GM04504 (cell line): Measurements from ENCODE around the gene INSIG2.

ENCODE experiments used
- DNase-seq: peaks from one replicate; pipeline ENCODE4 v3.0.0-alpha.2; 2012; ENCODE audit warnings: low read depth

Gene INSIG2

DNA sequence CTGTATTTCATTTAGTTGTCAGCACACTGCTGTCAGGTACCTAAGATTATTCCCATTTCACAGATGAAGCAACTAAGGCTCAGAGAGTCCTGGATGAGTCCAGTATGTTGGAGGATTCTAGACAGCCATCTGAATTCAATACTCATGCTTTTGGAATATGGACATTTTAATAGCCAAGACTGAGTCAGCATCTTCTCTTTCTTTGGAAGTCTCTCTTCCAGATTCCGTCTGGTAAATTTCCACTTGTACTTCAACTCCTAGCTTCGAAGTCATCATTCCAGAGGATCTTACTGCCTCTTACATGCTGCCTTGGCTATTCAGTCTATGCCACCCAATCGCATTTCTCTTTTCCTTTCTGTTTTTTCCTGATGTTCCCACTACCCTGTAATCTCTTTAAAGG lies 40.6 kb downstream of the INSIG2 start:
- no peak for DNase-seq

DNA sequence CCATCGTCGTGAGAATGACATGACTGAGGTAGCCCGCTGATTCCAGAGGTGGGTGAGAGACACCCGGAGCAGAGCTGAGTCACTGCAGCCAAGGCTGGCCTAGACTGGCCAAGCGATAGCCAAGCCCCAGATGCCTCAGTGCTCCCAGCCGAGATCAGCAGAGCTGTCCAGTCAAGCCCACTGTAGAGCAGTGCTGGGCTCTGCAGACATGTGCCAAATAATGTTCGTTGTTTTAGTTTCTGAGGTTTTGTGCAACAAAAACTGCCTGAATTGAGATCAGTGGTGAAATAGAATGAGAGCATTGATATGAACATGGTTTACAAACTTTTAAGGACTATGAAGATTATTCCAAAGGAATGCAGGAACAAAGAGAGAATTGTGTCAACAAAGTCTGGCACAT lies 42.1 kb downstream of the INSIG2 start:
- DNase-seq = no peak

DNA sequence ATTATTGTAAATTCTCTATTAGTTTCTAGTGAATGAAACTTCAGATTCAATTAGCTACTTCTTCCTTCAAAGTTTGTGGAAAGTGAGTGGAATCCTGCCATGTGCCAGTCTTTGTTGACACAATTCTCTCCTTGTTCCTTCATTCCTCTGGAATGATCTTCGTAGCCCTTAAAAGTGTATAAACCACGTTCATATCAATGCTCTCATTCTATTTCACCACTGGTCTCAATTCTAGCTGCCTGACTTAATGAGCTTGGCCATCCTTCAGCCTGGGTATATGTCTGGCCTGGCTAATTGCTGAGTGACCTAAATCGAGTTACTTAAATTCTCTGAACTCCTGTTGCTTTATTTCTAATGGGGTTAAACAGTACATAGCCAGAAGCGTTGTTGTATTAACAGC lies 43.5 kb downstream of the INSIG2 start:
- DNase-seq = no peak

DNA sequence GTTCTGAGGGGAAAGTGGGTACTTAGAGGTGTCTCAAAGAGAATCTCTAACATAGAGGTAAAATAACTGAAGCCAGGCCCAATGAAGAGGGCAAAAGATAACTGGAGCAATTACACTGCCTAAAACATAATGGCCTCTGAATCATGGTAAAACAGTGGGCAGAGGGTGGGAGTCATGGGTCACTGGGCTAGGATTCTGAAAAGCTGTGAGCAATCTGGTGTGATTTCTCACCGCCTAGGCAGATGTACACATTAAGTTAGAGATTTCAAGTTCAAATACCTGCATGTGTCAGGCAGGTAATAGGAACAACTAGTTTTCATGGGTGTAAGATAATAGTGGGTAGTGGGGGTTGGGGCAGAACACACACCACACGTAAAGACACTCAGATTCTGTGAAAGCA lies 45.6 kb downstream of the INSIG2 start:
- DNase-seq = no peak

DNA sequence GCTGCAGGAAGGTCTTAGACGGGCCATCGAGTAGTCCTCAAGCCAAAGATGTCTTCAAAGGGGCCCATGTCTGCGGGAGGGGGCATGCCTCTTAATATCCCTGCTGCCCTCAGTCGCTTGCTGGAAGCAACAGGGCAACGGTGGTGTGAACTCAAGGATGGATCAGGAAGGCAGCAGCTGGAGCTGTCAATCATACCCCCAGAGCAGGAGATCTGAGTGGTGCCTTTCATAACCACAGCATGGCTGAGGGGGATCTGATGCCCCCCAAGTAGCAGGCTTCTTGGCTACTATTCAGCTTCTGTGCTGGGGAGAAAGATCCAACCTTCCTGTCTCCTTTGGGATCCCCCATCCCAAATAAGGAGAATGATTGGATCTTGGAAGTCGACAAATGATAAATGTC lies 46.4 kb downstream of the INSIG2 start:
- DNase-seq = no peak

DNA sequence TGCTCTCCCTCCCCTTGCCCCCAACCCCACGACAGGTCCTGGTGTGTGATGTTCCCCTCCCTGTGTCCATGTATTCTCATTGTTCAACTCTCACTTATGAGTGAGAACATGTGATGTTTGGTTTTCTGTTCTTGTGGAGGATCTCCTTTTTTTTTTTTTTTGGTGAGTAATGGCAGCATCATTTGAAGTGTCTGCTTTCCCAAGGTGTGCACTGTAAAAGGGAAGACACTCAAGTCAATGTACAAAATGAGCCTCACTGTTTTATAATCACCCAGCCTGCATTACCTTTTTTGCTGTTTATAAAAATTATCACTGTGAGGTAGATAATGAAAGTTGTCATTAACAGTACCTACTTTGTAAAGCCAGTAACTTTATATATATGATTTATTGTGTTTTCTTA lies 56.9 kb downstream of the INSIG2 start:
- no peak for DNase-seq

DNA sequence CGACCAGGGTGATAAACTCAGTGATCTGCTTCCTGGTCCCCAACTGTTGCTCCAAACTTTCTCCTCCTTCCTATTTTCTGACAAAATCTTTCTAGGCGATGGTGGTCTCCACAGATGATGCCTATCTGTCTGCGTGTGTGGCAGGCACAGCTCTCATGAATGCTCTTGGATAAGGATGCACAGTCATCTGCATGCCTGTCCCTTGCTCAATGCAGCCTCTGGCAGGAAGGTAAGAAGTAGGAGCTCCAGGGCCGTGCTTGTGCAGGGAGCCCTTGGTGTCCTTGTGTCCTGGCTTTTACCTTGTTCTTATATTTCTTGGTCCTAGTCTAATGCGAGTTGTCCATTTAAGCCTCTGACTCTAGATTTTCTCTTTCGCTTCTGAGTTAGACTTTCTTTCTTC lies 57.5 kb downstream of the INSIG2 start:
- no peak for DNase-seq

DNA sequence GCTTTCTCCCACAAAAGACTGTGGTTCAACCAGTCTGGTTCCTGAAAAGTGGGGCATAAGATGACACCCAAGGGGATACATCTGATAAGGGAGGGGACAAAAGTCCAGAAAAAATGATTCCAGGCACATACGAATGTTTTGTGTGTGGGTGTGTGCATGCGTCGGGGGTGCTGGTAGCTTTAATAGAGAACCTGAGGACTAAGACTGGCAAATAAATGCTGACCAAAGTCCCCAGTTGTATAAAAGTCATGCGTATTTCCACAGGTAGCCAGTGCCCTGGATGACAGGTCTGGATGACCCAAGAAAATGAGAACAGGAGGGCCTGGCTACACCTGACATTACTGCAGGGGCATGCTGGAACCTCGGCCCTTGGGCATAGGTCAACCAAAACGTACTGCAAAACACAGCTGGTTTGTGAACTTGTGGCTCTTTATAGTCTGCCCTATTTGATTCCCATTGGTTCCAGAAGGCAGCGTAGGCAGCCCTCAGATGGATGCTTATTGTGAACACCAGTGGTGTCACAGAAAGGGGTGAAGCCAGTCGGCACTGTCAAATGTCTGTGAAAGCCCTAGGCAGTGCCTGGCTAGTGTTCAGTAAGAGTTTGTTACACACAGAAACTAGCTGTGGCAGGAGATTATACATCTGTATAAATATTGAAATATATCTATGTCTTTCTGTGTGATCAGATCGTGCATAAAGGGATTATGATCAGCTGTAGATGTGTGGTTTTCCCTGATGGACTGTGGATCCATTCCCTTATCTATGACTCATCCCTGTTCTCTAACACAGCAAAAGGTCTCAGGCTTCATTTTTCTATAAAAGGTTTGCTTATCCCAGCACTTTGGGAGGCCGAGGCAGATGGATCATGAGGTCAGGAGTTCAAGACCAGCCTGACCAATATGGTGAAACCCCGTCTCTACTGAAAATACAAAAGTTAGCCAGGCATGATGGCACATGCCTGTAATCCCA lies 58.3 kb downstream of the INSIG2 start:
- DNase-seq = no peak

DNA sequence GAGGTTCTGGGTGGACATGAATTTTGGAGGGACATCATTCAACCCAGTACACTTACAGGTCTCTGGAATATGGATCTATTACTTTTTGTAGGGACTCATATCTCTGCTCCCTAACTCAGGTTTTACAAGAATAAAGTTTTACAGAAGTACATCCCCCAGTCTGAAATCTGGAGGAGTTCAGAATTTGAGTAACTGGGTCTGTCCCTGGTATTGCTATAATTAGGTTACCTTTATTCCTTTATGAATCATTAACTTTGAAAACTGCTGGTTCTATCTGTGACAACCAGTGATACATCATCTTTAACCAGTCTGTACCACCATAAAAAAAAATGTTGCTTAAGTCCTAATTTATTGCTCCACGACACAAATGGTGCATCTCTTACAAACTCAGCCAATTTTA lies 59.9 kb downstream of the INSIG2 start:
- DNase-seq = no peak

DNA sequence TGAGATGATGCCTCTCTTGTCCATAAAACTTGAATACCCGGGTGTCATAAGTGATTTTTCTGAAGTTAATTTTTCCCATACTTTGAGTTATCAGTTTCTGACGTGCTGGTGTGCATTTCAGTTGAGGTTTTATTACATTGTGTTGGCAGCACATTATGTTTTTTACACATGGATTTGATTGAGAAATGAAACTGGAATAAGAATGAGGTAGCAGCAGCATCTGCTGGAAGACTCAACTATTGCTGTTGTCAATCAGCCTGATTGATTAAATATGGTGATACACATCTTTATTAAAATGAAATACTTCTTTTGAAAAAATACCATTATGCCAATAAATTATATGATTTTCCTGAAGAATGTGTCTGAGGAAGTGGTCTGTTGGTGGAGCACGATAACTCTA lies 60.5 kb downstream of the INSIG2 start:
- peak; percentile 36 for DNase-seq

DNA sequence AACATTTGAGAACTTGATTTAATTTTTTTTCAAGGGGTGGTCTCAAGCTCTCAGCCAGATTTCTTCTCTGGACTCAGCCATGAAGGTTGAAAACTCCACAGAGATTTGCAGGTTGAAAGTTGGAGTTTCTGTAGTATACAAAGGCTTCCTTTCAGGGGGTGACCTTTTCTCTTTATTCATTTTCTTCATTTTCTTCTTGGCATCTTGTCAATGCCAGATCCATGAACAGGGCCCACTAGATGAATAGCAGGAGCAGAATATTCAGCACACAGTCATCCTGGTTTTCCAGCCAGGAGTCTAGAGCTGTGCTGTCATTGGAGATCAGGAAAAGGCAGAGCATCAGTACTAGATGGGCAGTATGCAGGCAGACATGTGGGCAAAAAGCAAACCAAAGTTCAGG lies 62.0 kb downstream of the INSIG2 start:
- DNase-seq = no peak

DNA sequence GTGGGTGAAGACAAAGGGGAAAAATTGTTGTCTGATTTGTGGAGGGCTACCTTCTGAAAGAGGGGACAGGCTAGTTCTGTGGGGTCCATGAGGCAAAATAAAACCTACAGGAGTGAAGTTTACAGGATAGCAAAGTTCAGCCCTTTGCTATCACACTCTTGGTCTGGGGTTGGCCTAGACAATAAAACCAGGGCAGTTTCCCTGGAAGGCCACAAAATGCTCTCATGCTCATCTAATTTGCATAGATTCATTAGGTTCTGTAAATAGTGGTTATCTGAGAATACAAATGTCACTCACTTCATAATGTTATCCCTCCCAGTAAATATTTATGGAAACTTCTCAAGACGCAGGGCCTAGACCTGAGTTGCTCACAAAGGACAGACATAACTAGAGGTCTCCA lies 63.6 kb downstream of the INSIG2 start:
- DNase-seq = no peak

DNA sequence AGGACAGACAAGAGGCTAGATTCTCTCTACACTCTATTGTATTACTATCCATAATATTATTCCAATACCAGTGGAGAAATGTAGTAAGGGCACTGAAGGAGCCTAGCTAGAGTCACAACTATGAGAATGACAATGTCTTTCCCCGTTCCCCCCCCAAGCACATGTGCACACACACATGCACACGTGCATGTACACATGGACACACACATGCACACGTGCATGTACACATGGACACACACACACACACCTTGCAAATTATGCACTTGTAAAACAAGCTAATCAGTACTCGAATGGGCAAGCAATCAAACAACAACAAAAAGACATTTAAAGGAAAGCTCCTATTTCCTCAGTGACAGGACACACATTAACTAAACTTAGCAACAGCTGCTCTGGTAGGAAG lies 65.2 kb downstream of the INSIG2 start:
- no peak for DNase-seq

DNA sequence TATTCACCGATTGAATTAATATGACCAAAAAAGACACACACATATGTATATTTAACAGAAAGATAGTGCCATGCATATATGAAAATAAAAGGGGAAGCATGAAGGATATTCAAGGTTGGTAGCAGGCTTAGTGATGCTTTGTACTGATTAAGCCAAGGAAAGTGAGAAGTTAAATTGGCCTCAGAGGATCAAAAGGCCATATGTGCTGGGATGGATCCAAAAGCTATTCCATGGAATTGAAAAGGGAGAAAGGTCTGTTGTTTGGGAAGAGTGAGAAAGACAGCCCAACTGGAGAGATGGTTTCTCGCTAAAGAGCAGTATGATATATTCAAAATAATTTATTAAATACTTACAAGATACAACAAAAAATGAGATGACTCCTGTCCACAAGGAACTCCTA lies 65.9 kb downstream of the INSIG2 start:
- no peak for DNase-seq
